Fibroblast of lung (primary cell): ENCODE measurements around the gene ZNF277.

Source experiments
- CTCF ChIP-seq, 2 donors: IDR thresholded peaks in 1 of 2; conservative IDR thresholded peaks in 1 of 2; 1 replicate in 1 of 2; 2 replicates in 1 of 2; pipeline ENCODE4 v1.5.1; 2011 to 2012; ENCODE audit warnings: low read length in 2 of 2, control low read depth in 1 of 2, inconsistent platforms in 1 of 2, low read depth in 1 of 2, mild to moderate bottlenecking in 1 of 2
- EZH2 ChIP-seq: IDR thresholded peaks from 2 replicates; pipeline ENCODE4 v1.5.1; 2012; ENCODE audit warnings: low read length, control low read depth, mild to moderate bottlenecking; ENCODE audit errors: missing control alignments

GRCh38 chr7:112300072-112300471 is 93.6 kb downstream of the ZNF277 start:
- TF ChIP-seq CTCF (conservative IDR thresholded peaks at IDR 0.05 in 1 of 2, IDR thresholded peaks at IDR 0.05 in 1 of 2; ENCODE audit: low read depth in 1 of 2, low read length in 2 of 2) (no peak), EZH2 (no peak)
